Mesenchymal stem cell (in vitro differentiated cells and primary cell): Measurements from ENCODE around the gene SLC2A4RG.
A peak's percentile ranks its signal among the peaks of the same experiment; 100 is the strongest.

ENCODE experiments used
- DNase-seq: peaks from one replicate; pipeline ENCODE4 v3.0.0-alpha.2; 2013
- H2AFZ ChIP-seq: one replicate; pipeline ENCODE4 v1.6.1; 2013; ENCODE audit warnings: low read depth, mild to moderate bottlenecking, control low read depth, inconsistent platforms, low read length, moderate library complexity
- H2AK5ac ChIP-seq: 2 replicates; pipeline ENCODE4 v1.6.1; 2013; ENCODE audit warnings: low read length, moderate library complexity, mild to moderate bottlenecking, inconsistent platforms; ENCODE audit not compliant: severe bottlenecking
- H2BK120ac ChIP-seq: one replicate; pipeline ENCODE4 v1.6.1; 2013; ENCODE audit warnings: low read depth, mild to moderate bottlenecking, inconsistent platforms, low read length, moderate library complexity
- H2BK12ac ChIP-seq, 2 experiments: one replicate each; pipeline ENCODE4 v1.6.1; 2013; ENCODE audit warnings: inconsistent platforms in 2 of 2, low read length in 2 of 2, mild to moderate bottlenecking in 2 of 2, moderate library complexity in 2 of 2, control low read depth in 1 of 2
- H2BK15ac ChIP-seq: one replicate; pipeline ENCODE4 v1.6.1; 2013; ENCODE audit warnings: mild to moderate bottlenecking, low read depth, inconsistent platforms; ENCODE audit not compliant: poor library complexity, severe bottlenecking
- H2BK5ac ChIP-seq: 2 replicates; pipeline ENCODE4 v1.6.1; 2013; ENCODE audit warnings: low read depth, mild to moderate bottlenecking, low read length, control low read depth, inconsistent platforms; ENCODE audit not compliant: poor library complexity, severe bottlenecking
- H3K14ac ChIP-seq, 2 experiments: one replicate each; pipeline ENCODE4 v1.6.1; 2013; ENCODE audit warnings: inconsistent platforms in 2 of 2, low read length in 2 of 2, control low read depth in 1 of 2, mild to moderate bottlenecking in 1 of 2, moderate library complexity in 1 of 2
- H3K18ac ChIP-seq, 2 experiments: one replicate each; pipeline ENCODE4 v1.6.1; 2013; ENCODE audit warnings: inconsistent platforms in 2 of 2, low read length in 2 of 2, control low read depth in 1 of 2, low read depth in 1 of 2, mild to moderate bottlenecking in 1 of 2
- H3K23ac ChIP-seq, 2 experiments: one replicate each; pipeline ENCODE4 v1.6.1; 2013; ENCODE audit warnings: inconsistent platforms in 2 of 2, low read length in 2 of 2, mild to moderate bottlenecking in 2 of 2, moderate library complexity in 2 of 2, control low read depth in 1 of 2
- H3K27ac ChIP-seq: 2 replicates; pipeline ENCODE4 v1.5.1; 2013; ENCODE audit warnings: mild to moderate bottlenecking, moderate library complexity, low read length, control low read depth, inconsistent platforms; ENCODE audit not compliant: poor library complexity, severe bottlenecking
- H3K27me3 ChIP-seq, 2 experiments: 2 replicates each; pipeline versions ENCODE4 v1.6.1 to v1.7.0; 2013; ENCODE audit warnings: low read length in 2 of 2, mild to moderate bottlenecking in 2 of 2, moderate library complexity in 2 of 2, control low read depth in 1 of 2, inconsistent platforms in 1 of 2; ENCODE audit not compliant: control insufficient read depth in 1 of 2, insufficient read depth in 1 of 2
- H3K36me3 ChIP-seq, 2 experiments: 2 replicates each; pipeline versions ENCODE4 v1.6.1 to v1.7.0; 2013; ENCODE audit warnings: low read length in 2 of 2, control low read depth in 1 of 2, inconsistent platforms in 1 of 2, low read depth in 1 of 2, mild to moderate bottlenecking in 1 of 2; ENCODE audit not compliant: insufficient read depth in 2 of 2, control insufficient read depth in 1 of 2
- H3K4ac ChIP-seq, 2 experiments: one replicate each; pipeline ENCODE4 v1.6.1; 2013; ENCODE audit warnings: inconsistent platforms in 2 of 2, low read length in 2 of 2, mild to moderate bottlenecking in 2 of 2, moderate library complexity in 2 of 2, control low read depth in 1 of 2, low read depth in 1 of 2
- H3K4me1 ChIP-seq: 2 replicates; pipeline ENCODE4 v1.6.1; 2013; ENCODE audit warnings: low read depth, low read length, control low read depth; ENCODE audit not compliant: control insufficient read depth, insufficient read depth
- H3K4me2 ChIP-seq: 2 replicates; pipeline ENCODE4 v1.6.1; 2013; ENCODE audit warnings: low read length, mild to moderate bottlenecking, inconsistent platforms; ENCODE audit not compliant: poor library complexity, severe bottlenecking
- H3K4me3 ChIP-seq, 2 experiments: 2 replicates each; pipeline versions ENCODE4 v1.5.1 to v1.7.0; 2013; ENCODE audit warnings: low read length in 2 of 2, mild to moderate bottlenecking in 2 of 2, control low read depth in 1 of 2, low read depth in 1 of 2; ENCODE audit not compliant: insufficient read depth in 1 of 2
- H3K79me1 ChIP-seq: replicated peaks from 2 replicates; pipeline ENCODE4 v1.6.1; 2013; ENCODE audit warnings: mild to moderate bottlenecking, control low read depth, low read length, inconsistent platforms; ENCODE audit not compliant: poor library complexity, severe bottlenecking
- H3K9ac ChIP-seq: 2 replicates; pipeline ENCODE4 v1.7.0; 2013; ENCODE audit warnings: mild to moderate bottlenecking, low read length, moderate library complexity
- H3K9me3 ChIP-seq: 2 replicates; pipeline ENCODE4 v1.7.0; 2013; ENCODE audit warnings: mild to moderate bottlenecking, low read length; ENCODE audit not compliant: control insufficient read depth
- H4K8ac ChIP-seq: one replicate; pipeline ENCODE4 v1.6.1; 2013; ENCODE audit warnings: inconsistent platforms, mild to moderate bottlenecking, low read length, moderate library complexity
- H4K91ac ChIP-seq: one replicate; pipeline ENCODE4 v1.6.1; 2013; ENCODE audit warnings: mild to moderate bottlenecking, low read length, inconsistent platforms
- WGBS: methylation state at CpG from one replicate; pipeline ENCODE4 v1.1.7; 2013; ENCODE audit warnings: mixed read lengths; 5-methylcytosine and 5-hydroxymethylcytosine counted together

The SLC2A4RG gene

GRCh38 chr20:63696306-63696627 is 43.3 kb upstream of the SLC2A4RG start:
- no peak for DNase-seq
- Histone ChIP-seq H4K8ac (peak overlapping the region; percentile 74), H3K27ac (no peak overlapping the region), H3K79me1 (peaks cover 17% of the 10 kb centered on the region), H2BK5ac (no peak overlapping the region), H3K18ac (peak overlapping the region; percentile 88 to 93), H2AK5ac (no peak overlapping the region), H3K36me3 (peaks cover 10 to 59% of the 10 kb centered on the region in 2 experiments), H3K23ac (no peak overlapping the region), H2BK12ac (peak overlapping the region; percentile 31 to 80), H3K9me3 (no peaks in the 10 kb centered on the region), H2BK120ac (peak overlapping the region; percentile 0), H2BK15ac (no peak overlapping the region), H2AFZ (no peak overlapping the region), H3K4ac (peak overlapping the region in 1 of 2 experiments; percentile 57), H3K14ac (peak overlapping the region in 1 of 2 experiments; percentile 61), H3K27me3 (no peaks in the 10 kb centered on the region), H3K4me1 (peaks cover 67% of the 10 kb centered on the region), H3K4me2 (no peak overlapping the region), H4K91ac (peak overlapping the region; percentile 83), H3K9ac (peak overlapping the region; percentile 32), H3K4me3 (no peak overlapping the region)
- 45% methylated on average over 5 of the region's 6 CpGs for WGBS

GRCh38 chr20:63696628-63697356 is 42.8 kb upstream of the SLC2A4RG start, which contains the start of gene TNFRSF6B:
TNFRSF6B (plus strand) TSS chr20:63696652; CDS start chr20:63696768, 116 bp downstream.
- peak within 1 kb of the TSS; percentile 59 to 64 for H3K4me3 ChIP-seq
- peak within 1 kb of the TSS in 1 of 2 experiments; percentile 86 for H3K14ac ChIP-seq
- H3K27ac ChIP-seq = peak within 1 kb of the TSS; percentile 6
- peaks cover 9 to 64% of the 10 kb centered on the region in 2 experiments for H3K36me3 ChIP-seq
- no peak within 1 kb of the TSS for H2BK15ac ChIP-seq
- H2AK5ac ChIP-seq = peak within 1 kb of the TSS; percentile 21
- H3K4me2 ChIP-seq = peak within 1 kb of the TSS; percentile 48
- H3K9ac ChIP-seq = peak within 1 kb of the TSS; percentile 32
- peak within 1 kb of the TSS; percentile 74 for H4K8ac ChIP-seq
- H3K27me3 ChIP-seq = no peaks in the 10 kb centered on the region
- H3K23ac ChIP-seq = peak within 1 kb of the TSS in 1 of 2 experiments; percentile 37
- H3K4me1 ChIP-seq = peaks cover 68% of the 10 kb centered on the region
- H2BK12ac ChIP-seq = peak within 1 kb of the TSS; percentile 75 to 80
- H4K91ac ChIP-seq = peak within 1 kb of the TSS; percentile 83
- 55% methylated on average over 51 of the region's 52 CpGs for WGBS
- H2BK5ac ChIP-seq = no peak within 1 kb of the TSS
- peaks cover 19% of the 10 kb centered on the region for H3K79me1 ChIP-seq
- H2BK120ac ChIP-seq = peak within 1 kb of the TSS; percentile 35
- H3K18ac ChIP-seq = peak within 1 kb of the TSS; percentile 88 to 93
- no peak within 1 kb of the TSS for H2AFZ ChIP-seq
- no peaks in the 10 kb centered on the region for H3K9me3 ChIP-seq
- H3K4ac ChIP-seq = peak within 1 kb of the TSS; percentile 63 to 93
- peak; percentile 33 for DNase-seq

- Histone ChIP-seq H3K9ac (peak overlapping the region; percentile 29), H3K36me3 (peaks cover 6 to 67% of the 10 kb centered on the region in 2 experiments), H3K4ac (peak overlapping the region; percentile 63 to 93), H3K4me2 (peak overlapping the region; percentile 48), H2AK5ac (peak overlapping the region; percentile 1), H2BK120ac (no peak overlapping the region), H3K23ac (no peak overlapping the region), H3K27me3 (no peaks in the 10 kb centered on the region), H3K79me1 (peaks cover 23% of the 10 kb centered on the region), H2BK12ac (peak overlapping the region in 1 of 2 experiments; percentile 80), H2BK15ac (no peak overlapping the region), H3K18ac (peak overlapping the region; percentile 72 to 93), H3K4me3 (peak overlapping the region; percentile 59 to 64), H4K8ac (peak overlapping the region; percentile 63), H3K27ac (peak overlapping the region; percentile 6), H3K9me3 (no peaks in the 10 kb centered on the region), H2BK5ac (no peak overlapping the region), H3K14ac (peak overlapping the region in 1 of 2 experiments; percentile 8), H3K4me1 (peaks cover 71% of the 10 kb centered on the region), H4K91ac (peak overlapping the region; percentile 60), H2AFZ (no peak overlapping the region)
- no peak for DNase-seq
- WGBS = 84% methylated on average over 7 of the region's 7 CpGs
Observed at GRCh38 chr20:63697357-63697867, 42.2 kb upstream of the SLC2A4RG start.

GRCh38 chr20:63697868-63698545 is 41.6 kb upstream of the SLC2A4RG start:
- Histone ChIP-seq H4K8ac (no peak overlapping the region), H3K23ac (no peak overlapping the region), H3K14ac (peak overlapping the region in 1 of 2 experiments; percentile 35), H2BK120ac (peak overlapping the region; percentile 11), H4K91ac (peak overlapping the region; percentile 60), H3K36me3 (peaks cover 6 to 67% of the 10 kb centered on the region in 2 experiments), H2AFZ (no peak overlapping the region), H2BK12ac (peak overlapping the region; percentile 69 to 75), H3K4me2 (peak overlapping the region; percentile 48), H2BK15ac (peak overlapping the region; percentile 89), H2BK5ac (peak overlapping the region; percentile 21), H2AK5ac (peak overlapping the region; percentile 45), H3K27me3 (no peaks in the 10 kb centered on the region), H3K9me3 (no peaks in the 10 kb centered on the region), H3K9ac (peak overlapping the region; percentile 70), H3K4me1 (peaks cover 71% of the 10 kb centered on the region), H3K4me3 (peak overlapping the region in 1 of 2 experiments; percentile 59), H3K4ac (peak overlapping the region; percentile 40 to 93), H3K18ac (peak overlapping the region; percentile 30 to 34), H3K27ac (peak overlapping the region; percentile 90), H3K79me1 (peaks cover 25% of the 10 kb centered on the region)
- DNase-seq = no peak
- WGBS = 85% methylated on average over 36 of the region's 40 CpGs
